B cell (primary cell): ENCODE data around the gene FMN1. TPM values are rescaled to one million over a fixed set of nuclear protein-coding genes. Genes with fewer than 3 reads are reported as not detected.

Source experiments
- ATAC-seq: fragments of 200-7000 bp; cut with Tn5 transposase; one replicate; pipeline ENCODE4 v1.10.0; 2021; ENCODE audit warnings: low read depth, mild to moderate bottlenecking, moderate number of reproducible peaks, moderate library complexity
- CTCF ChIA-PET: fragments of 350-600 bp; sonication (Branson Sonifier 250); formaldehyde crosslinking; loops from one replicate; lab custom pipeline; 2021; ENCODE audit warnings: antibody characterized with exemption, inconsistent platforms; lab: Charles Lee
- POLR2A ChIA-PET: fragments of 350-600 bp; sonication (Branson Sonifier 250); formaldehyde crosslinking; loops from one replicate; lab custom pipeline; 2021; ENCODE audit warnings: antibody characterized with exemption; lab: Charles Lee
- DNase-seq: peaks from one replicate; pipeline ENCODE4 v3.0.0; 2013
- H2AFZ ChIP-seq: 2 replicates; pipeline ENCODE4 v1.6.1; 2012; ENCODE audit warnings: mild to moderate bottlenecking, low read depth, low read length; ENCODE audit not compliant: insufficient read depth, poor library complexity, severe bottlenecking
- H3K27ac ChIP-seq, 2 donors: 1 replicate in 1 of 2; 2 replicates in 1 of 2; pipeline ENCODE4 v1.5.1; 2012 to 2013; ENCODE audit warnings: low read length in 2 of 2, mild to moderate bottlenecking in 2 of 2, moderate library complexity in 1 of 2
- H3K27me3 ChIP-seq, 4 experiments: fragments of 200-600 bp in 1 of 4; sonication (generic) in 1 of 4; replicated peaks in 1 of 4; 1 replicate in 2 of 4; 2 replicates in 2 of 4; pipeline versions ENCODE4 v1.6.1 to v1.7.0; 2013 to 2016; ENCODE audit warnings: low read length in 3 of 4, mild to moderate bottlenecking in 2 of 4, mixed read lengths in 1 of 4, moderate library complexity in 1 of 4; ENCODE audit not compliant: insufficient read depth in 4 of 4, control insufficient read depth in 3 of 4; ENCODE audit errors: control extremely low read depth in 1 of 4
- H3K36me3 ChIP-seq, 2 experiments: replicated peaks in 1 of 2; 1 replicate in 1 of 2; 2 replicates in 1 of 2; pipeline versions ENCODE4 v1.6.1 to v1.7.1; 2013; ENCODE audit warnings: low read length in 1 of 2; ENCODE audit not compliant: insufficient read depth in 2 of 2, control insufficient read depth in 1 of 2; ENCODE audit errors: control extremely low read depth in 1 of 2, extremely low read depth in 1 of 2
- H3K4me1 ChIP-seq, 2 donors: fragments of 200-600 bp in 1 of 2; sonication (generic) in 1 of 2; 1 replicate in 1 of 2; 2 replicates in 1 of 2; pipeline versions ENCODE4 v1.5.1 to v1.6.1; 2013 to 2017; ENCODE audit warnings: low read length in 2 of 2; ENCODE audit not compliant: control insufficient read depth in 2 of 2, insufficient read depth in 2 of 2
- H3K4me2 ChIP-seq: replicated peaks from 2 replicates; pipeline ENCODE3; 2012; ENCODE audit warnings: mild to moderate bottlenecking, low read depth, low read length; ENCODE audit not compliant: poor library complexity, severe bottlenecking
- H3K4me3 ChIP-seq, 5 experiments: fragments of 200-600 bp in 1 of 5; sonication (generic) in 1 of 5; 1 replicate in 3 of 5; 2 replicates in 2 of 5; pipeline versions ENCODE4 v1.5.1 to v1.7.0; 2011 to 2016; ENCODE audit warnings: low read length in 4 of 5, mild to moderate bottlenecking in 4 of 5, low read depth in 2 of 5, control low read depth in 1 of 5, moderate library complexity in 1 of 5; ENCODE audit not compliant: insufficient read depth in 1 of 5; ENCODE audit errors: control extremely low read depth in 1 of 5, extremely low read depth in 1 of 5
- H3K79me2 ChIP-seq: fragments of 200-600 bp; sonication (generic); one replicate; pipeline ENCODE4 v1.6.0; 2016; ENCODE audit warnings: low read length; ENCODE audit not compliant: control insufficient read depth, insufficient read depth
- H3K9ac ChIP-seq: fragments of 200-600 bp; sonication (generic); 2 replicates; pipeline ENCODE4 v1.6.1; 2017; ENCODE audit warnings: mild to moderate bottlenecking, low read length, moderate library complexity
- H3K9me3 ChIP-seq, 3 donors: one replicate each; pipeline versions ENCODE4 v1.6.1 to v1.7.1; 2013; ENCODE audit warnings: low read length in 2 of 3; ENCODE audit not compliant: control insufficient read depth in 2 of 3, insufficient read depth in 1 of 3; ENCODE audit errors: control extremely low read depth in 1 of 3
- H4K20me1 ChIP-seq: 2 replicates; pipeline ENCODE4 v1.6.0; 2012; ENCODE audit warnings: mild to moderate bottlenecking, low read length; ENCODE audit not compliant: insufficient read depth, control insufficient read depth, poor library complexity, severe bottlenecking
- H3K27ac Mint-ChIP-seq: one replicate; pipeline ENCODE4 v1.8.0; 2021; ENCODE audit warnings: mixed read lengths
- H3K27me3 Mint-ChIP-seq: one replicate; pipeline ENCODE4 v1.8.0; 2021; ENCODE audit warnings: mixed read lengths
- H3K4me1 Mint-ChIP-seq: one replicate; pipeline ENCODE4 v1.8.0; 2021; ENCODE audit warnings: mixed read lengths
- H3K4me3 Mint-ChIP-seq: one replicate; pipeline ENCODE4 v1.8.0; 2021; ENCODE audit warnings: mixed read lengths
- H3K9me3 Mint-ChIP-seq: one replicate; pipeline ENCODE4 v1.8.0; 2022; ENCODE audit warnings: mixed read lengths; ENCODE audit not compliant: insufficient read depth
- EZH2 ChIP-seq: IDR thresholded peaks from 2 replicates; pipeline ENCODE4 v1.6.1; 2012; ENCODE audit warnings: borderline replicate concordance, low read depth, mild to moderate bottlenecking, moderate library complexity, low read length; ENCODE audit not compliant: insufficient read depth, poor library complexity, severe bottlenecking
- WGBS: methylation state at CpG from one replicate; pipeline ENCODE4 v1.1.5; 2013; ENCODE audit warnings: missing lambda C conversion rate; ENCODE audit not compliant: insufficient coverage; 5-methylcytosine and 5-hydroxymethylcytosine counted together
- intact Hi-C: fragments of 100-400 bp; cut with micrococcal nuclease; formaldehyde crosslinking; loops from one replicate; pipeline ENCODE4 v1.10.0; 2022
- polyA plus RNA-seq: library from polyadenylated mRNA; depleted of rRNA; stranded (reverse); fragments of >200 nt; gene quantifications from 2 replicates; pipeline ENCODE4 v1.2.3, GENCODE V29; 2012
- total RNA-seq, 2 donors: library from RNA; stranded (reverse); fragments of 120-200 nt in 1 of 2; gene quantifications; 1 replicate in 1 of 2; 2 replicates in 1 of 2; pipeline versions ENCODE4 v1.2.3 to v1.2.4, GENCODE V29; 2013 to 2022
- TF ChIP-seq, protein P1 (sequence below): fragments of 200-600 bp; IDR thresholded peaks from one replicate; pipeline ENCODE4 v1.8.0; 2022; ENCODE audit warnings: antibody characterized with exemption, mild to moderate bottlenecking

FMN1 gene
- total and polyA plus RNA-seq, 2 donors (not counting 1 experiment from before 2014, with no cell fraction given): 0.21 to 0.96 TPM

DNA sequence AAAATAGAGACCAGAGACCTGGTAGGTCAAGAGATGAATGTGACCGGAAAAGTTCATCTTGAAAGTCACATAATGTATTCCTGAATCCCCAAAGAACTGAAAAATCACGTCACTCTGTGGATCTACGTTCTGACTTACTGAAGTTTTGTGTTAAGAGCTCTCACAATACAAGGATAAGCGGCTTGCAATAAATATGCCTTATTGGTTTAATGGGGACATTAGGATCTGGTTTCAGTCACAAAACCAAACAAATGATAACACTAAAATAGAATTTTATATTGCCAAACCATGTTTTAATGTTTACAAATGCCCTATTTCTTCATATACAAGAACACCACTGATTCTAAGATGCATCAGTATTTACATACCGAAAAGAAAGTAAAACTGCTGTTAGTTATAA lies 164.2 kb downstream of the FMN1 start:
- ATAC-seq: no peak
- TF ChIP-seq EZH2: no peak
- TF ChIP-seq, protein P1, sequence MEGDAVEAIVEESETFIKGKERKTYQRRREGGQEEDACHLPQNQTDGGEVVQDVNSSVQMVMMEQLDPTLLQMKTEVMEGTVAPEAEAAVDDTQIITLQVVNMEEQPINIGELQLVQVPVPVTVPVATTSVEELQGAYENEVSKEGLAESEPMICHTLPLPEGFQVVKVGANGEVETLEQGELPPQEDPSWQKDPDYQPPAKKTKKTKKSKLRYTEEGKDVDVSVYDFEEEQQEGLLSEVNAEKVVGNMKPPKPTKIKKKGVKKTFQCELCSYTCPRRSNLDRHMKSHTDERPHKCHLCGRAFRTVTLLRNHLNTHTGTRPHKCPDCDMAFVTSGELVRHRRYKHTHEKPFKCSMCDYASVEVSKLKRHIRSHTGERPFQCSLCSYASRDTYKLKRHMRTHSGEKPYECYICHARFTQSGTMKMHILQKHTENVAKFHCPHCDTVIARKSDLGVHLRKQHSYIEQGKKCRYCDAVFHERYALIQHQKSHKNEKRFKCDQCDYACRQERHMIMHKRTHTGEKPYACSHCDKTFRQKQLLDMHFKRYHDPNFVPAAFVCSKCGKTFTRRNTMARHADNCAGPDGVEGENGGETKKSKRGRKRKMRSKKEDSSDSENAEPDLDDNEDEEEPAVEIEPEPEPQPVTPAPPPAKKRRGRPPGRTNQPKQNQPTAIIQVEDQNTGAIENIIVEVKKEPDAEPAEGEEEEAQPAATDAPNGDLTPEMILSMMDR: no peak
- 100% methylated on average over 2 of the region's 5 CpGs for WGBS
- Histone ChIP-seq H3K4me1 (no peaks in the 10 kb centered on the region), H3K9ac (no peak overlapping the region), H3K79me2 (no peaks in the 10 kb centered on the region), H3K4me3 (no peak overlapping the region), H3K9me3 (no peaks in the 10 kb centered on the region), H3K4me2 (no peak overlapping the region), H4K20me1 (no peaks in the 10 kb centered on the region), H3K36me3 (no peaks in the 10 kb centered on the region), H3K27me3 (no peaks in the 10 kb centered on the region), H3K27ac (no peak overlapping the region), H2AFZ (no peak overlapping the region)
- Mint-ChIP-seq H3K4me3 (no peak overlapping the region), H3K27me3 (peaks cover 4% of the 10 kb centered on the region), H3K9me3 (no peaks in the 10 kb centered on the region), H3K4me1 (no peaks in the 10 kb centered on the region), H3K27ac (no peak overlapping the region)
- ChIA-PET POLR2A (no interaction called here), CTCF (no interaction called here)
- no peak for DNase-seq
- intact Hi-C loops: no loop called here

DNA sequence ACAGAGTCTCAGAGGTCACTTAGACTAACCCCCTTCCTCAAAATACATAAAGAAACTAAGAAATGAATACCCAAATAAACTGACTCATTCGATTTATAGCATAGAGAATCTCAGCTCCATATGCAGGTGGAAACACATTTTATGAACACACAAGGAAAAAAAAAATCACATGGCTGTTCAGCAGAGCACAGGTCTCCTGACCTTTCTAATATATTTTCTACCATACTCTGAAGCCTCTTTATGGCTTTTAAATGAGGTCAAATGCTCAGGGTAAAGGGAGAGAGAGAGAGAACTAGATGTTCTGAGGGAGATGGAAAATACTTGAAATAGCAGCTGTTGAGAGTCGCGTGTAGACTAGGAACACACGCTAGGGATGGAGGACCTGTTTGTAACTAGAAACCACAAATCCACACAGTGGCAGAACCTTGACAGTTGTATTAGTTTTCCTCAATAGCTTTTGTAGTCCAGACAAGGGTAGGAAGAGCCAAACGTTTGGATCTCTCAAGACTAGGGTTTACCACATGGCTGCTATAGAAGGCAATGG lies 165.3 kb downstream of the FMN1 start:
- Histone ChIP-seq H3K27me3 (no peaks in the 10 kb centered on the region), H3K36me3 (no peaks in the 10 kb centered on the region), H3K4me1 (no peaks in the 10 kb centered on the region), H3K4me2 (no peak overlapping the region), H3K4me3 (no peak overlapping the region), H3K9ac (no peak overlapping the region), H3K79me2 (no peaks in the 10 kb centered on the region), H2AFZ (no peak overlapping the region), H3K9me3 (no peaks in the 10 kb centered on the region), H4K20me1 (no peaks in the 10 kb centered on the region), H3K27ac (no peak overlapping the region)
- ATAC-seq (no peak), DNase-seq (no peak)
- ChIA-PET CTCF (no interaction called here), POLR2A (no interaction called here)
- Mint-ChIP-seq H3K9me3 (no peaks in the 10 kb centered on the region), H3K27me3 (peaks cover 3% of the 10 kb centered on the region), H3K27ac (no peak overlapping the region), H3K4me3 (no peak overlapping the region), H3K4me1 (no peaks in the 10 kb centered on the region)
- TF ChIP-seq, protein P1: no peak
- no peak for TF ChIP-seq EZH2
- intact Hi-C loops: no loop called here
- 84% methylated on average over 5 of the region's 5 CpGs for WGBS
